Gastroesophageal sphincter (tissue), 4 donors: ENCODE results near the gene LRP10. TPM values are rescaled to one million over a fixed set of nuclear protein-coding genes. Genes with fewer than 3 reads are reported as not detected.

Experiments
- ATAC-seq: fragments of 150-250 bp; one replicate; pipeline ENCODE4 v1.9.1; 2016; ENCODE audit warnings: mild to moderate bottlenecking, moderate library complexity
- H3K27ac ChIP-seq, 4 donors: fragments of 200-600 bp; sonication (generic) in 3 of 4; 1 replicate in 3 of 4; 2 replicates in 1 of 4; pipeline ENCODE4 v1.5.1; 2016 to 2019
- H3K27me3 ChIP-seq: fragments of 200-600 bp; sonication (generic); one replicate; pipeline ENCODE4 v1.5.1; 2019
- H3K36me3 ChIP-seq, 2 donors: fragments of 200-600 bp; sonication (generic); one replicate each; pipeline ENCODE4 v1.5.1; 2019; ENCODE audit warnings: control low read depth in 1 of 2
- H3K4me1 ChIP-seq, 3 donors: fragments of 200-600 bp; sonication (generic); 1 replicate in 2 of 3; 2 replicates in 1 of 3; pipeline ENCODE4 v1.5.1; 2016 to 2019; ENCODE audit warnings: control low read depth in 2 of 3
- H3K4me3 ChIP-seq, 2 donors: fragments of 200-600 bp; sonication (generic); one replicate each; pipeline ENCODE4 v1.5.1; 2019; ENCODE audit warnings: mild to moderate bottlenecking in 1 of 2, moderate library complexity in 1 of 2
- H3K9me3 ChIP-seq, 3 donors: fragments of 200-600 bp; sonication (generic); one replicate each; pipeline ENCODE4 v1.5.1; 2017 to 2019; ENCODE audit warnings: control low read depth in 2 of 3
- CTCF ChIP-seq, 4 experiments: fragments of 200-600 bp in 2 of 4; fragments of 450-650 bp in 2 of 4; sonication (generic) in 1 of 4; IDR thresholded peaks; one replicate each; pipeline ENCODE4 v1.5.1; 2017 to 2019; ENCODE audit warnings: antibody characterized with exemption in 4 of 4, mild to moderate bottlenecking in 2 of 4, moderate library complexity in 2 of 4
- EP300 ChIP-seq: sonication (generic); formaldehyde crosslinking; IDR thresholded peaks from one replicate; pipeline ENCODE4 v1.6.1; 2017; ENCODE audit warnings: antibody characterized with exemption, mild to moderate bottlenecking
- POLR2A ChIP-seq, 2 donors: fragments of 450-650 bp; IDR thresholded peaks; one replicate each; pipeline ENCODE4 v1.6.1; 2017; ENCODE audit warnings: antibody characterized with exemption in 2 of 2, mild to moderate bottlenecking in 2 of 2, moderate library complexity in 1 of 2
- POLR2AphosphoS5 ChIP-seq: sonication (generic); formaldehyde crosslinking; IDR thresholded peaks from one replicate; pipeline ENCODE4 v1.6.1; 2017; ENCODE audit warnings: antibody characterized with exemption
- WGBS, 2 donors: methylation state at CpG; one replicate each; pipeline ENCODE4 v1.1.5; 2018; ENCODE audit warnings: low coverage in 1 of 2; 5-methylcytosine and 5-hydroxymethylcytosine counted together
- total RNA-seq, 4 donors: library from RNA; depleted of rRNA; stranded (reverse); fragments of >200 nt; gene quantifications; one replicate each; pipeline ENCODE4 v1.1.0, GENCODE V29; 2016

Gene LRP10
- total RNA-seq, 4 donors from 2014 or later = 123 to 257 (median 163) TPM

GRCh38 chr14:22883173-22883976, 11.8 kb downstream of the LRP10 start, which contains the start of gene REM2:
Gene REM2, plus strand, starts transcription at chr14:22883222. Its CDS starts 66 bp downstream, at chr14:22883288.
- Histone ChIP-seq H3K27ac (no peak within 1 kb of the TSS), H3K27me3 (no peaks in the 10 kb centered on the region), H3K4me1 (peaks cover 0 to 41% (median 11%) of the 10 kb centered on the region in 3 donors), H3K36me3 (peaks cover 0 to 15% of the 10 kb centered on the region in 2 donors), H3K4me3 (no peak within 1 kb of the TSS), H3K9me3 (no peaks in the 10 kb centered on the region)
- TF ChIP-seq CTCF (IDR thresholded peaks at IDR 0.05) (no peak), EP300 (no peak), POLR2AphosphoS5 (peak; percentile 2), POLR2A (IDR thresholded peaks at IDR 0.05) (no peak)
- 26 to 48% methylated on average over 3 to 8 of the region's 15 CpGs for WGBS, 2 donors
- no peak for ATAC-seq

- 100% methylated on average over 3 of the region's 7 CpGs; no CpG with 5 or more reads in 1 of the 2 donors for WGBS, 2 donors
- ATAC-seq = no peak
- Histone ChIP-seq H3K27me3 (no peaks in the 10 kb centered on the region), H3K36me3 (peaks cover 0 to 7% of the 10 kb centered on the region in 2 donors), H3K27ac (no peak overlapping the region), H3K9me3 (no peaks in the 10 kb centered on the region), H3K4me1 (peaks cover 0 to 41% (median 11%) of the 10 kb centered on the region in 3 donors), H3K4me3 (no peak overlapping the region)
- no peak for TF ChIP-seq POLR2AphosphoS5
- no peak for TF ChIP-seq CTCF (IDR thresholded peaks at IDR 0.05)
- TF ChIP-seq EP300 = no peak
- no peak for TF ChIP-seq POLR2A (IDR thresholded peaks at IDR 0.05)
Measured at GRCh38 chr14:22884076-22884737, 12.7 kb downstream of the LRP10 start.

GRCh38 chr14:22884738-22885523, 13.4 kb downstream of the LRP10 start:
- H3K4me3 ChIP-seq = no peak overlapping the region
- no peak for ATAC-seq
- H3K27me3 ChIP-seq = no peaks in the 10 kb centered on the region
- no peak overlapping the region for H3K27ac ChIP-seq
- H3K9me3 ChIP-seq = no peaks in the 10 kb centered on the region
- WGBS, 2 donors = 67% methylated on average over 1 of the region's 11 CpGs; no CpG with 5 or more reads in 1 of the 2 donors
- H3K4me1 ChIP-seq = peaks cover 0 to 41% (median 11%) of the 10 kb centered on the region in 3 donors
- TF ChIP-seq POLR2A (IDR thresholded peaks at IDR 0.05) (no peak), POLR2AphosphoS5 (no peak), CTCF (IDR thresholded peaks at IDR 0.05) (no peak), EP300 (no peak)
- H3K36me3 ChIP-seq = no peaks in the 10 kb centered on the region

- no peak for ATAC-seq
- Histone ChIP-seq H3K27ac (peak overlapping the region in 1 of 4 donors; percentile 49), H3K4me1 (peaks cover 0 to 41% (median 11%) of the 10 kb centered on the region in 3 donors), H3K9me3 (no peaks in the 10 kb centered on the region), H3K4me3 (peak overlapping the region in 1 of 2 donors; percentile 52), H3K27me3 (no peaks in the 10 kb centered on the region), H3K36me3 (no peaks in the 10 kb centered on the region)
- WGBS, 2 donors = 86 to 97% methylated on average over 11 to 15 of the region's 21 CpGs
- TF ChIP-seq EP300 (no peak), CTCF (IDR thresholded peaks at IDR 0.05) (no peak), POLR2A (IDR thresholded peaks at IDR 0.05) (no peak), POLR2AphosphoS5 (no peak)
Measured at GRCh38 chr14:22885975-22886374, 14.4 kb downstream of the LRP10 start.
